T1000 (cell line): ENCODE data around the gene WDR91.

ENCODE experiments used
- DNase-seq: peaks from one replicate; lab custom pipeline; 2025; ENCODE audit warnings: mixed read lengths; lab: John Stamatoyannopoulos, UW

Gene WDR91

DNA sequence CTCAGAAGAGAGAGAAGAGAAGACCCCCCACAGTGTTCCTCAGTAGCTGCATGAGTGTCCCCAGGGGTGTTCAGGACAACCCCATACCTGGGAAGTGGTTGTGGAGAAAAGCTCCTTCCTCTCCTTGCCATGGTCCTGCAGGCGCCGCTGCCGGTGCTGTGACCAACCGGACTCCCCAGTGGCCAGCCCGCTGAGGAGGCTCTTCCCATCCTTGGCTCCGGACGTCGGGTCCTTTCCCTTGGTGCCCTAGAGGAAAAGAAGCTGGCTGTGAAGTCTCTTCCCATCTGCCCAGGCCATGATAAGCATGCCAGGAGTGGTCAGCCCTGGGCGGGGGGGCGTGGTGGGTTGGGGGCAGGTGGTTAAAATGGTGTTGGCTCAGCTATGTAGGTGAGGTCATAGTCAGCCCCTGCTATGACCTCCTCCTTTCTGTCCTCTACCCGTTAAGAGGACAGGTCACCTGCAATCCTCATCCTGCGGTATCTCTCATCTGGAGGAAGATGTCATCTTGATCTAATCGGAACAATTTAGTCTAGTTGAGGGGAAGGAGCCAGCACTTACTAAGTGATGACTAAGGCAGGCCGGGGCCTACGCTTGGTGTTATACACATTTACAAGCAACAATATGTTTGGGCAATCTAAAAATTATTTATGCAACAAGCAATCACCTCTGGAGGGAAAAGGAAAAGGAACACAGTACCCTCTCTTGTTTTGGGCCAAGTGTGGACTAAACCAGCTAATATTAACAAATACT is 13.2 kb downstream of the WDR91 start:
- DNase-seq = no peak

DNA sequence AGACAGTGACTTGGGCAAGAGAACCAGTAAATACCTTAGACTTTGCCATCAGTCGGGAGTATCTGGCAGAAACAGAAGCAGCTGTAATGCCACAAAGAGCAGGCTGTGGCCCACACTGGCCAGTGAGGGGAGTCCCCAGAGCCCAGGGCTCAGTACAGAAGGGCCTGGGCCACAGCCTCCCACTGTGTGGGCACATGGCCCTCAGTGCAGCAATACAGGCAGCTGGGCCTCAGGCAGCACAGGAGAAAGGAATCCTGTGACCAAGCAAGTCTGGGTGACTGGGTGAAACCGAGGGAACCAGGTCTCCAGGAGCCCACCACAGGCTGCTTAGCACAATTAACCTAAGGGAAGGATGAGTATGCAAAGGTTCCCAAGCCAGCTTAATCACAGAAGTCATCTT is 14.0 kb downstream of the WDR91 start:
- no peak for DNase-seq

DNA sequence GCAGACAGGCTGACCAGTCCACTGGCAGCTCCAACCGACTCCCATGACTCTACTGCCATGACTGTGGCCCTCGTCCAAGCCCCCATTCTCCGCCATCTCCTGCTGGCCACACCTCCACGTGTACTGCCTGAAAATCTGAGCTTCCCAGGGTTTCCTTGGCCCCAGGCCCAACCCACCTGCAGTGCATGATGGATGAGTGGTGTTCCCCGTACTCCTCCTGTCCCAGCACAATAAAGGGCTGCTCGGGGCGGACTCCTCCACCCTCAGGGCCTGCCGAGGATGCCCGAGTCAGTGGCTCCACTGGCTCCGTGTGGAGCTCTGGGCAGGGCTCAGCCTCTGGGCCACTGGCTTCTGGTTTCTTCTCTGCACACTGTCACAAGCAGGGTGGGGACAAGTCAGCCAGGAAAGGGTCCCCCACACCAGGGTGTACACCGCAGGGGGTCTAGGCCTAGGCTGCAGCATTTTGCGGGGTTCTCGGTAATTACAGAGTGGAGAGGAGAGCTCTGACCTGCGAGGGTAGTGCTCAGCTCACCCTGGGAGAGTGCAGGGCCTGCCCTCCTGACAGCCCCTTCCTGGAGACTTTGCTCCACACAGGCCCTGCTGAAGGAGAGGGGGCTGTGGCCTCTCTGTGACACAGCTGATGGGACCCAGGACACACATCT is 15.2 kb downstream of the WDR91 start:
- DNase-seq = no peak

DNA sequence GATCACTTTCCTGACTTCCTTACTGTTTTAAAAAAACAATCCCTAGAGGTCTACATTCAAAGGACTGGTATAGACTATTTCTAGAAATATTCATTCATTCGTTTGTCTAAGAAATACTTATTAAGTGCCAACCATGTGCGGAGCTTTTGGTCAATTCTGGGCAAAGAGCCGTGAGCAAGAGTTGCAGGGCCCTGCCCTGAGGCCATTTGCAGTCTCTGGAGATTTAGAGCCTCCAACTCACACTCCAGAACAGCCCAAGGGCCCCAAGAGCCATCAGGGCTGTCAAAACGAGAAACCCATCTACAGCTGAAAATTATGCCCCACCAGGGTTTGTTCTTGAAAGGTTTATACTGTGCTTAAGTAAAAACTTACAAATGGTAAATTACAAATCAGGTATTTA is 16.2 kb downstream of the WDR91 start:
- no peak for DNase-seq

DNA sequence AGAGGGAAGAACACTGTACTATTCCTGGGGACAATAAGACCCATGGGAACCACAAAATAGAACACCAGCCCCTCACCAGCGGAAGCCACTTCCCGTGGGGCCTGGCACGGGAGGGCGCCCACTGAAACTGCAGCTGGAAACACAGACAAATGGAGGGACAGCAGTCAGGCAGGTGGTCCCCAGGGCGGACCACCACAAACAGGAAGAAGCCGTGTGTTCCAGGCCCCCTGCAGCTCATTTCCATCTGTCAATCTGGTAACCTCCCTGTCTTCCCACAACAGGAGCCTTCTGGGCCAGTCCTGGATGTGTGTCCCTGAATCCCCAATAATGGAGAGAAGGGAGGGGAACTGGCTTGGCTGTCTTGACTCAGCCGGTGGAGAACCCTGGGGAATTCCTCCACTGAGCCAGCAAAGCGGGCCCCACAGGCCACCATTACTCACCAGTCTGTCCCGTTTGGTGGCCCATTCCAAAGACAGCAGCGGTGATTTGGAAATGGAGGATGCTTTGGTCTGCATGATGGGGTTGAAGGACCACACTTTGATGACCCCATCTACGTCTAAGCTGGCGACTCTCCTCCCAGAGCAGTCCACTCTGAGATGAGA is 16.7 kb downstream of the WDR91 start:
- no peak for DNase-seq

DNA sequence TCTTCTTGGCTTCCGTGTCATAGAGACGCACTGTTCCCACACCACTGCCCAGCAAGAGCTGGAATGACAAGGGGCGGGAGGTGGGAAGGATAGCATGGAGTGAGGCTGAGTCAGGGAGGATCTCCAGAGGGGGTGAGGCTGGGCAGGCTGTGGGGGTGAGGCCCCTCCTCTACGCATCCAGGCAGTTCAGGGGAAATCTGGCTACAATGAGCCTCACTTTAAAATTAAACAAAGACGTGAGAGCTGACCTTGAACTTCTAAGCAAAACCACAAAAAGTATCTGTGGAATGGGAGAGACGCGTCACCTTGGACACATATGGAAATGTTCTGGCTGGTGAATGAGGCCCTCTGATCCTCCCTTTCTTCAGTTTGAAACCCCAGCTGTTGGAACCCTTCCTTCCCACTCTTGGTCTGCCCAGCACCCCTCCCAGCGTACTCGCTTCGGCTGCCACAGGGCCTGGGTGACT is 17.7 kb downstream of the WDR91 start:
- DNase-seq = no peak

DNA sequence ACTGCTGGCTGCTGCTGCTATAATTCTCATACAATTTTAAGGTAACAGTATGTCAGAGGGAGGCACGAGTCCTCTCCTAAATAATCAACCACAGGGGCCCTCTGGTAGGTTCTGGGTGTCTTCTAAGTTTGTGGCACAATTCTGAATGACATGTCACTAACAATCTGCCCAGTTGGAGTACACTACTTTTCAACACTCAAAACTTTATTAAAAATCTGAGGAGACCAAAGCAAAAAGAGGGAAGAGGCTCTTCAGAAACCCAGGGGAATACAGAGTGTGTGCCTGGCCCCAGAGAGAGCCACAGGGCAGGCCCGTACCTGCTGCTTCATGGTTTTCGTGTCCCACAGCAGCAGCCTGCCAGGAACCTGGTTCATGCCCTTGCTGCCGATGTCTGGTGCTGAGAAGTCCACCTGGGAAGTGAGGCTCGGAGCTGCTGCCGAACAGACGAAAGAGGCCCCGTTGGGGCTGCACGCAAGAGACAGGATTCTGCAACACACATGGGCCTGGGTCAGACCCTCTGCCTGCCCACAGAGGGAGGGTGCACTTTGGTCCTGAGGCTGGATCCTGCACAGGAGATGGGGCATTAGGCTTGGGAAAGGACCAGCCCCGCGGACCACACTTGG is 18.3 kb downstream of the WDR91 start:
- DNase-seq = no peak

DNA sequence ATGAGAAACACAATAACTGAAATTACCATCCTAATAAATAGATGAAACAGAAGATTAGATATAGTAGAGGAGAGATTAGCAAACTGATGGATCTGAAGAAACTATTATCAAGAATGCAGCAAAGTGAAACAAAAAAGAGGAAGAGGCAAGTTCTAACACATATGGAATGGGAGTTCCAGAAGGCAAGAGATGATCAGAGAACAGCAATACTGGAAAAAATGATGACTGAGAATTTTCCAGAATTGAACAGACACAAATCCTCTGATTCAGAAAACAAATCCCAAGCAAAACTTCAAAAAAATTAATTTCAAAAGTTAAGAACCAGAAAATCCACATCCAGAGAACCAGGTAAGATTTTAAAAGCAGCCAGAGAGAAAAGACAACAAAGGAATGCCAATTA is 20.6 kb downstream of the WDR91 start:
- no peak for DNase-seq

DNA sequence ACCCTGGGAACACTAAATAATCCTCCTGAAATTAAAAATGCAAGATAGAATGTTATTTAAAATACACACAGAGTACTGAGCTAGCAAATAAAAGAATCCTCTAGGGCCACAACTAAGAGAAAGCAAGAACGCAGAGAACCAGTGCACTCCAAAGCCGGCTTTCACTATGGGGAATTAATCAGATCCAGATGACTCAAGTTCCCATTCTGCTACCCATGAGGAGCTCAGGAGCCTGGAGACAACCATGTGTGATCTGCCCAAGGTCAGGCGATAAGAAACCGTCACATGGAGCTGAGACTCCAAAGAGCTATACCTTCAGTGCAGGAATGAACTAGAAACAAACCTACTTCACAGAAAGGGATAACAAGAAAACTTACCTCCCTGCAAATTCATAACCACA is 21.4 kb downstream of the WDR91 start:
- DNase-seq = no peak

DNA sequence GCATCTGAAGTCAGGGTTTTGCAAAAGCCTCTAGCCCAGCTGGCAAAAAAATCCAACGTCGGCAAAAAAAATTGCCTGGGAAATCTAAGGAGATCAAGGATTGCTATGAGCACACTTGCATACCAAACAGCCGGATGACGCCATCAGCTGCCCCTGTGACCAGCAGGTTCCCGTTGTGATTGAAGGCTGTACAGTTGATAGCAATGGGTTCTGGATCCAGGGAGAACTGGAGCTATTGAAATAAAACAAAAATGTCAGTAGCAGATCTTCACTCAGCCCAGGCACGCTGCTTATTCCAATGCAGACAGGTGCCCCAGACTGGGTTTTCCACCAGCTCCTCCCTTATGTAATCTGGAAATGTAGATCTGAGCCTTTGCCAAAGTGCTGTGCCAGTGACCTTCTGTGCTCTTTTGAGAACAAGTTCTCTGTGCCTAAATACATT is 22.1 kb downstream of the WDR91 start:
- DNase-seq = no peak

DNA sequence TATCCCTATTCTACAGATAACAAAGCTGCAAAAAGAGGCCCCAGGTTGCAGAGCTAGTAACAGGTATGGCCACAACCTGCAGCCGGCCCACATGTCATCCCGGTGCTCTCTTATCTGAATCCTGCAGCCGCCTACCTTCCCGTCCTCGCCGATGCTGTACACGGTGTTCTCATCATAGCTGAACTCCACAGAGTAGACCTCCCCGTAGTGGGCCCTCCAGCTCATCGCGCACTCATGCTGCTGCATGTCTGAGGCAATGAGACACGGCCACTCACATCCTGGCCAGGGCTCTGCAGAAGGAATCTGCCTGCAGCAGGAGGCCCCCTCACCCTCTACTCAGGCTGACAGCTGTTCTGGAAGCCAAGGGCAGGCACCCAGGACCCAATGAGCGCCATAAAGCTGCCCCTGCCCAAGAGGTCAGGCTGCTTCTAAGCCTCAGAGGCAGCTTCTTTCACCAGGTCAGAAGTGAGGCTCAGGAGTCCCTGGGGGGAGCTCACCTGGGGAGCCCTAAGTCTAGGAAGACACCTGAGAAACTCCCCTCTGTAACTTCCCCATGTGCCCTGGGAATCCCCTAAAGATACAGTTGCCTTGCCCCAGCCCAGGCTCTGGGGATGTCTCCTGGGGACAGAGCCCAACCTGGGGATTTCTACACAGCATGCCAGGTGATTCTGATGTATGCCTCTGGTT is 22.9 kb downstream of the WDR91 start:
- DNase-seq = no peak

DNA sequence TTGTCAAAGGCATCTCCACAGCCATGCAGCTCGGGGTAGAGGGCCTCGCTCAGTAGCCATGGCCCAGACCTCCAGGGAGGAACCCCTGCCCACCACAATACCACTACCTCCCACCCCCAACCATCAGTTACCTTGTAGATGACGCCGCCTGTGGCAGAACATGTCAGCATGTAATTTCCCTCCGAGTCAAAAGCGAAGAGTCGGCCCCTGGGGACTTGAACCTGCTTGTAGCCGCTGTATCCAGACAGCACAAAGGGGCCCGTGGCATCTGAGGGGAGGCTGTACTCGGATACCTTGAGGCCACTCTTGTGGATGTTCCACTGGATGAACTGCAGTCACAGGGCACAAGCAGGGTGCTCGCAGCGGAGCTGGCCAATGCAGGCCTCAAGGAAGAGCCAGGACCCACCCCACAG is 24.5 kb downstream of the WDR91 start:
- DNase-seq = no peak

DNA sequence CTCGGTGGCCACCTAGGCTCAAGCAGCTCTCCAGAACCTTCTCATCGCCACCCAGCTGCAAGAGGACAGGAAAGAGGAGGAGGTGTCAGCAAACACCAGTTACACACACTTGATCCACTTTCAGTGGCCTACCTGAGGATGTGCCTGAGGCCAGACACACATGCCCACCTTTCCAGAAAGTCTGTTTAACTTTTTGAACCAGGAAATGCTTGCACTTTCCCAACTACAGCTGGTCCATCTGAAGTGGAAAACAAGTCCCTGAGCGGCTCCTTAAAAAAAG is 25.1 kb downstream of the WDR91 start:
- DNase-seq = no peak

DNA sequence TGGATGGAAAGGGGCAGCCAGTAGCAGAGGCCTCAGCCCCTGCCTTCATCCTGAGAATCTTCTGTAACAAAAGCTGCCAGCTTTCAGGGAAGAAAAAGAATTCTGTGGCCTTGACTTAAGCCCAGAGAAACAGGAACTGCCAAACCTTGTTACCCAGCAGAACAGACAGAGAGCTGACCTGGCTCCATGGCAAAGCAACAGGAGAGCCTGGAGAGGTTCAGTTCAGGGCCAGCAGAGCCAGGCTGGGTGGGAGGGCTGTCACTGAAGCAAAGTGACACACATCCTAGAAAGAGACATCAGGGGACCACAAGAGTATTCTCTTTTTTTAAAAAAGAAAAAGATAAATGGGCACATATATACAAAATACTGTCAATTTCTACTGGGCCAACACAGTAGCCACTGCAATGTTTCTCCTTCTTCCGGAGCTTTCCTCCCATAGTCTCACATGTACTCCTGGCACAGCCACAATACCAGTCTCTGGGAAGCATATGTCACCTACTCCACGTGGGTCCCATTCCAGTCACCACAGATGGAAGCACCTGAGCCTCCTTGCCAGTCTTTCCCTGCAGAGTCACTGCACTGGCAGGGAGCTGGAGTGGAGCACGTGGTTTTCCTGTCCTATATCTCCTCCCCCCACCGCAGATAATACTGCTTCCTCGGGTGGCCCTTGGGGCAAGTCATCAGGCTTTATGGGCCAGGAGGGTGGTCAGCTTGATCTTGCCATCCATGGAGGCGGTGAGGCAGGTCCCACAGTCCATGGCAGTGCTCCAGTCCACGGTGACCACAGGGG is 25.7 kb downstream of the WDR91 start:
- no peak for DNase-seq

DNA sequence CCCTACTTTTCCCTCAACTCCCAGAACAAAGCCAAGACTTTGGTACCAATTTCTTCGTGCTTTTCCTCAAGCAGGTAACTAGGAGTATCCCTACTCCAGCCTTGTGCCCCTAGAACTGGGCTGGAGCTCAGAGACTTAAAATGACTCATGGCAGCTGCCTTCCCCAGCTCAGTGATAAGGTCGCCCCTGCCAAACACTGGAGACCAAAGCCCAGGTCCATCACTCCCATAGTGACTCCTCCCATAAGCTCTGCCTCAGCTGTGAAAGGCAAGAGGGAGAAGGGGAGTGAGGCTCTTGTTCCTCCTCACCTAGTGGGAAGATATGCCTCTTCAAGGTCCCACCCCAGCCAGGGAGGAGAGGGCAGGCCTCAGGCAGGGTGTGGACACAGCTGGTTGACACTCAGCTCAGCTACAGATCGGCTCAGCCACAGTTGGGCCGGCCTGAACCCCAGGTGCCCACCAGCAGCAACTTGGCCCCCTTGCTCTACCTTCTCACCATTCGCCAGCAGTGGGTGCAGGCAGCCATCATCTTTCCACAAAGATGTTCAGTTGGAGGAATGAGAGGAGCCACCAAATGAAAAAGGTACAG is 27.0 kb downstream of the WDR91 start:
- DNase-seq = no peak

DNA sequence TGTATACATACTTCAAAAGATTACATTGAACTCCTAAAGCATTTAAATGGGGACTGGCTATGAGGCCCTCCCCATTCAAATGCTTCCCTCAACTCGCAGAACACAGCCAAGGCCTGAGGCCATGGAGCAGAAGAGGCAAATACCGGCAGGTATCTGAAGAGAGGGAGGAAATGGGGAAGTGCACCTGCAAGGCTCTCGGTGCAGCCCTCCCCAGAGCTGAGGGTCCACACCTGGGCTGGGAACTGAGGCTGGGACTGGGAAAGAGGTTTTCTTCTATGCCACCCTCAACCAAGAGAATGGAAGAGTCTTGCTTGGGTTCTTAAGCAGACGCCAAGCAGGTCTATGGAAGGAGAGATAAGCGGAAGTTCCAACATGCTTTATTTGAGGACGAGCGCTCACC is 27.8 kb downstream of the WDR91 start:
- no peak for DNase-seq

DNA sequence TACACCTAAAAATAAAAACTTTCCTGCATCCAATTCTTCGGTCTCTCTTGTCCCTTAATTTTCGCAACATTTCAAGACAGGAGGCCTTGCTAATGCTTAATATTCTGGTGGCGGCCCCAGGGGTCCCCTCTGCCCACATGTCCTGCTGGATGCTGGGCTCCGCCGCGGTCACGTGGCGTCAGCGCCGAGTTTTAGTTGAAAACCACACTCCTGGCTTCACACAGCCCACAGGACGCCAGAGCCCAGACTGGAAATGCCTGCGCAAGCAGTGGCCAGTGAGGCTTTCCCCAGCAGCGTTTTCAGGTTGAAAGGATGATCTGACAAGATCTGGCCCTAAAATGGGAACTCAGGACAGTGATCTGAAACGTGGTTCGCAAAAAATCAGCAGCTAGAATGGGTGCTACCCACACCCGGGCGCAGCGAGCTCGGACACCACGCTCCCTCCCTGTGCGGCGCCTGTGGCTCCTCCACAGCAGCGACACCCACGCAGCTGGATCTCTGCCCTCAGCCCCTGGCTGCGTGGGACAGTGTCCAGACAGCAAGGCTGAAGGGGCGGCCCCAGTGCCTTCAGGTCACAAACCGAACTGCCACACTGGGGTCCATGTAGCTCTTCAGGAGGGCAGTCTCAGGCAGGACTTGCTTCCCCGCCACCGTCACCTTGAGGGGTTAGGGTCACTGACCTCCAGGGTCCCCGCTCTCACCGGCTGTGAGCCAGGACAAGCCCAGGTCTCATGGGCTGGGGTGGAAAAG is 29.2 kb downstream of the WDR91 start:
- DNase-seq = no peak

DNA sequence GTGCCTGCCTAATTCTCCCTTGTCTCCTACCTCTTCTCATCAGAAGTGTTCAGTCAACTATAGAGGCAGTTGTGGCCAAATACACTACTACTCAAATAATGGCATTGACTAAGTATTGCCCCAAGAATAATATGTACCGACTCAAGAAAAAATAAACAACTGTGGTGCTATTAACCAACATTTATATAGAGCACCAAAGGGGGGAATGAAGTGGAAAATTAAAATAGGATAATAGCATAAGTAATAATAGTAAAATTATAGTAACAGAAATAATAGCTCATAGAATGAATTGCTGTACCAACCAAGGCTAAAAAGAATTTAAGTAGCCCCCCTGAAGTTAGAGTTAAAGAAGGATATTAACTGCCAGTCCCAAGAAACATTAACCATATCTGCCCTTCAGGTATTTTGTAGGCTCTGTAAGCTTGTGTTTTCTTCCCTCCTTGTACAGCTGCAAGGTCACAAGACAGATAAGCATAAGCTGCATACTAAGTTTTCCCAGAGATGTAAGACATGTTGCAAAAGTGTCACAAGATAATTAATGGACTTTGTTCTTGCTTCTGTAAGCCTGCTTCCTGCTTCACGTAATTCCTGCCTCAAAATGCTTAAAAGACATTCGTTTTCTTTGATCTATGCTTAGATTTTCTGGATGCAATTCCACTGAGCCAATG is 29.9 kb downstream of the WDR91 start:
- DNase-seq = no peak

DNA sequence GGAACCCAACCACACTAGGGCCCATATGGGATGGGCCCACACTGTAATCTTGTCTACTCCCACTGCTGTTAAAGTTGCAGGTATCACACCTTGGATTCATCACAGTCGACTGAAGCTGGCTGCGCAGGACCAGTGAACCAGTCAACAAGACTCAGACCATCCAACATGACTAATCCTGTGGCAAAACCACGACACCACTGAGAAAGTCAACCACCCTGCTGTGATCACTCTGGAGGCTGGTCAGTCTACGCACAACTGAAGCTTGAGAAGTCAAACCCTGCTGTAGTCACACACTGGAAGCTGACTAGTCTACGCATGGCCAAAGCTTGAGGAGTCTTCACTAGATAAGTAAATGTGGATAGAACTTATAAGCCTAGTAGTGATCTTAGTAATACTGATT is 31.2 kb downstream of the WDR91 start:
- DNase-seq = no peak

DNA sequence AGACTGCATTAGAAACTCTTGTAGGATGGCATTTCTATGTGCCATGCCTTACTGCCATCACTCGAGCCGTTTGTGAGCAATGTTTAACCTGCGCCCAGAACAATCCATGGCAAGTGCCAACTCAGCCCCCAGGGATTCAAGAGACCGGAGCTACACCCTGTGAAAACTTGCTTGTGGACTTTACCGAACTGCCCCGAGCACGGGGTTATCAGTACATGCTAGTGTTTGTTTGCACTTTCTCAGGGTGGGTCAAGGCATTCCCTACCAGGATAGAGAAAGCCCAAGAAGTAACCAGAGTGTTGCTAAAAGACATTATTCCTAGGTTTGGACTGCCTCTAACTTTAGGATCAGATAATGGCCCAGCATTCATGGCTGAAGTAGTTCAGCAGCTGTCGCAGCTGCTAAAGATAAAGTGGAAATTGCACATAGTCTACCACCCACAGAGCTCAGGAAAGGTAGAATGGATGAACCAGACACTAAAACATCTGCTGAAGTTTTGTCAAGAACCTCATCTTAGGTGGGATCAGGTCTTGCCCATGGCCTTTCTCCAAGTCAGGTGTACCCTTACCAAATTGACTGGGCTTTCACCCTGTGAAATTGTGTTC is 31.9 kb downstream of the WDR91 start:
- no peak for DNase-seq
